Calu3 (cell line): ENCODE results near the gene CDK6. TPM values are rescaled to one million over a fixed set of nuclear protein-coding genes. Genes with fewer than 3 reads are reported as not detected.
"Not testable (repeated sequence)": the region's sequence is repeated elsewhere in the genome, so short reads cannot be mapped to it uniquely, and the experiment has no call there.

Source experiments
- BruUV-seq: library from RNA; stranded (reverse); fragments of 400-500 nt; replicated peaks from 2 replicates; lab custom pipeline; 2021; lab: Mats Ljungman, UMichigan
- CTCF ChIA-PET: fragments of 300-600 bp; sonication (Branson Sonifier 250); formaldehyde crosslinking; loops from one replicate; lab custom pipeline; 2022; ENCODE audit warnings: antibody characterized with exemption; lab: Charles Lee
- DNase-seq: peaks from one replicate; pipeline ENCODE4 v3.0.0; 2022
- H3K27ac Mint-ChIP-seq: one replicate; pipeline ENCODE4 v1.8.0; 2022; ENCODE audit warnings: mixed read lengths; ENCODE audit not compliant: unreplicated experiment
- H3K27me3 Mint-ChIP-seq: one replicate; pipeline ENCODE4 v1.8.0; 2022; ENCODE audit warnings: mixed read lengths; ENCODE audit not compliant: unreplicated experiment
- H3K36me3 Mint-ChIP-seq: one replicate; pipeline ENCODE4 v1.8.0; 2022; ENCODE audit warnings: mild to moderate bottlenecking, moderate library complexity, mixed read lengths; ENCODE audit not compliant: insufficient read depth, unreplicated experiment
- H3K4me1 Mint-ChIP-seq: one replicate; pipeline ENCODE4 v1.8.0; 2022; ENCODE audit warnings: mild to moderate bottlenecking, low read depth, mixed read lengths; ENCODE audit not compliant: unreplicated experiment
- H3K4me3 Mint-ChIP-seq: one replicate; pipeline ENCODE4 v1.8.0; 2022; ENCODE audit warnings: mild to moderate bottlenecking, low read depth, moderate library complexity, mixed read lengths; ENCODE audit not compliant: unreplicated experiment
- H3K9me3 Mint-ChIP-seq: one replicate; pipeline ENCODE4 v1.8.0; 2022; ENCODE audit warnings: low read depth, mixed read lengths; ENCODE audit not compliant: unreplicated experiment
- intact Hi-C: fragments of 100-400 bp; cut with micrococcal nuclease; formaldehyde crosslinking; loops from one replicate; pipeline ENCODE4 v1.10.0; 2022; ENCODE audit not compliant: unreplicated experiment
- total RNA-seq: library from RNA; stranded (reverse); gene quantifications from 2 replicates; pipeline ENCODE4 v1.2.3, GENCODE V29; 2022
- TF ChIP-seq, protein P1 (sequence below): fragments of 200-600 bp; IDR thresholded peaks from one replicate; pipeline ENCODE4 v1.8.0; 2022; ENCODE audit warnings: antibody characterized with exemption; ENCODE audit not compliant: unreplicated experiment

Gene CDK6
- total RNA-seq, 1 experiment from 2014 or later: 87.9 TPM

DNA sequence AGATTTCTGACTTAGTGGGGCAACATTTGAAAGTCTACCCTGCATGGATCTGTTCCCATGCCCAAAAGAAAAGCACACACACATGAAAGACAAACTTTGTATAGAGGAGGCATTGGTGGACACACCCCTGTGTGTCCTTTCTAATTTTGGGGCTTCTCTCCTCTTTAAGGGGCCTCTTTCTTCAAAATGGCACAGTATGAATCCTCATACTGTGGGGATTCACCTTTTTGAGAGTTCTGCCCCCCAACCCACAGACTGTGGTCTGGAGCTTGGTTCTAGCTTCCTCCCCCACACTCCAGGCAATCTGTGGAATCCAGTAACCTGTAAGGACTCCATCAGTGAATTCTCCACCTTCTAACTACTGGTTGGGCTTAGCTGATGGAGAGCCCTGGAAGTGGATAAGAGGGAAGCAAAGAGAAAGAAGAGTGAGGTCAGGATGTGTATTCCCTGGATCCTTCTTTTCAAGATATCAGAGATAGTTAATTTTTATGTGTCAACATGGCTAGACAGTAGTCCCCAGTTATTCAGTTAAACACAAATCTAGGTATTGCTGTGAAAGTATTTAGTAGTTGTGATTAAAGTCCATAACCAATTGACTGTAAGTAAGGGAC lies 32.4 kb upstream of the CDK6 start:
- TF ChIP-seq, protein P1, sequence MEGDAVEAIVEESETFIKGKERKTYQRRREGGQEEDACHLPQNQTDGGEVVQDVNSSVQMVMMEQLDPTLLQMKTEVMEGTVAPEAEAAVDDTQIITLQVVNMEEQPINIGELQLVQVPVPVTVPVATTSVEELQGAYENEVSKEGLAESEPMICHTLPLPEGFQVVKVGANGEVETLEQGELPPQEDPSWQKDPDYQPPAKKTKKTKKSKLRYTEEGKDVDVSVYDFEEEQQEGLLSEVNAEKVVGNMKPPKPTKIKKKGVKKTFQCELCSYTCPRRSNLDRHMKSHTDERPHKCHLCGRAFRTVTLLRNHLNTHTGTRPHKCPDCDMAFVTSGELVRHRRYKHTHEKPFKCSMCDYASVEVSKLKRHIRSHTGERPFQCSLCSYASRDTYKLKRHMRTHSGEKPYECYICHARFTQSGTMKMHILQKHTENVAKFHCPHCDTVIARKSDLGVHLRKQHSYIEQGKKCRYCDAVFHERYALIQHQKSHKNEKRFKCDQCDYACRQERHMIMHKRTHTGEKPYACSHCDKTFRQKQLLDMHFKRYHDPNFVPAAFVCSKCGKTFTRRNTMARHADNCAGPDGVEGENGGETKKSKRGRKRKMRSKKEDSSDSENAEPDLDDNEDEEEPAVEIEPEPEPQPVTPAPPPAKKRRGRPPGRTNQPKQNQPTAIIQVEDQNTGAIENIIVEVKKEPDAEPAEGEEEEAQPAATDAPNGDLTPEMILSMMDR: no peak
- DNase-seq: no peak
- no peaks in the 10 kb centered on the region for H3K4me1 Mint-ChIP-seq
- intact Hi-C loops: no loop called here
- no peaks in the 10 kb centered on the region for H3K27me3 Mint-ChIP-seq
- CTCF ChIA-PET: no interaction called here
- no peak overlapping the region for H3K4me3 Mint-ChIP-seq
- no TSS peak for BruUV-seq
- H3K36me3 Mint-ChIP-seq: no peaks in the 10 kb centered on the region
- peaks cover 10% of the 10 kb centered on the region for H3K9me3 Mint-ChIP-seq
- no peak overlapping the region for H3K27ac Mint-ChIP-seq

DNA sequence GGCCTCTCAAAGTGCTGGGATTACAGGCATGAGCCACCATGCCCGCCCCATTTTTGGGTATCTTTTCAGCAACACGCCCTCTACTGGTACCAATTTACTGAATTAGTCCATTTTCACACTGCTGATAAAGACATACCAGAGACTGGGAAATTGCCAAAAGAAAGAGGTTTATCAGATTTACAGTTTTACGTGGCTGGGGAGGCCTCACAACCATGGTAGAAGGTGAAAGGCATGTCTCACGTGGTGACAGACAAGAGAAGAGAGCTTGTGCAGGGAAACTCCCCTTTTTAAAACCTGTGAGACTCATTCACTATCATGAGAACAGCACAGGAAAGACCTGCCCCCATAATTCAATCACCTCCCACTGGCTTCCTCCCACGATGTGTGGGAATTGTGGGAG lies 27.8 kb upstream of the CDK6 start:
- H3K36me3 Mint-ChIP-seq, intact Hi-C loops, BruUV-seq, H3K27me3 Mint-ChIP-seq, CTCF ChIA-PET, H3K4me3 Mint-ChIP-seq, H3K27ac Mint-ChIP-seq, DNase-seq, H3K4me1 Mint-ChIP-seq, H3K9me3 Mint-ChIP-seq: not testable (repeated sequence)

DNA sequence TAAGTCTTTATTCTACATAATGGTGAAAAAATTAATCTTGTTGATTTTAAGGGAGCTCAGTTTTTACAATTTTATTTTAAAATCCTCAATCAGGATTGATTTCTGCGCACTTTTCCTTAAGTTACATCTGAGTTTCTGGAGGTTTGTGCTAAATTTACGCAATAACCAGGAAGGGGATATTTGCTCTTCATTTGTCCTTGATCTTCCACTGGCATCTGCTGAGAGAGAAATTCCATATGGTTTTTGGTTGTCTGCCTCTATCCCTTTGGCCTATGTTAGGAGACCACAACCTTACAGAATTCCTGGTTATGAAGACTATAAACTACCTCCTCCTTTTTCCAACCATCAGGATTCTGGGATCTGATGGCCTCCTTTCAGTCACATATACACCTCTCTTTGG lies 20.1 kb upstream of the CDK6 start:
- Mint-ChIP-seq H3K27me3 (no peaks in the 10 kb centered on the region), H3K4me3 (no peak overlapping the region), H3K36me3 (no peaks in the 10 kb centered on the region), H3K4me1 (no peaks in the 10 kb centered on the region), H3K27ac (no peak overlapping the region), H3K9me3 (no peaks in the 10 kb centered on the region)
- DNase-seq: no peak
- intact Hi-C loops: loop anchor here (10.0 kb wide), 1 partner anchor 58 kb away; no protein-coding TSS in a partner anchor
- TF ChIP-seq, protein P1: no peak
- CTCF ChIA-PET: no interaction called here
- BruUV-seq: no TSS peak

DNA sequence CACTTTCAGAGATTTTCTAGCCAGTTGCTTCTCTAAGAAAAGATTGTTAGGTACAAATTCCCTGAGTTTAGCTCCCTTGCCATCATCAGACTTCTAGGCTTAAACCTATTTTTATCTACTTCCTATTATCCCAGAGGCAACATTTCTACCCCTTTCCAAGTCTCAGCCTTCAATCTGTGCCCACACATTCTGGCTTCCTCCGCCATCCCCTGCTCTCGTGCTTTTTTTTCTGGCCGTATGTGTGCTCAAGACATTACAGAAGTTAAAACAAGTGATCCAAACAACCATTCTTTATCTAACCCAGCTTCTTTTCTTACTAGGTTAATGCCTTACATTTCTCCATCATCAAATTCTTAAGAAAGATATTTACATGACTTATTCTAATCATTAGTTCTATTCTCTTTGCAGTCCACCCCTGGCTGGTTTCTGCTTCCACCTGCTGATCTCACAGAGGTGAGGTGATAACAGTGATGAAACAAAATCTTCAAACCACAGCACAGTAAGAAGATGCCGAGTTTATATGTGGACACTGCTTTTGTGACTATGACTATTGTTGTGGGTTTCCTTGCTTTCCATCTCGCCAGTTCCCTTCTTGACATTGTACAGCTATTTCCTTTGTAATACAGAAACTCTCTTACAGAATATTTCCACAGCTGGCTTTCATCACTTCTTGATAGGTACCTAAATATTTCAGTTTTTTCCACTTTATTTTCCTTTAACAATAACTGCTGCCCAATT lies 18.3 kb upstream of the CDK6 start:
- Mint-ChIP-seq H3K4me3 (no peak overlapping the region), H3K9me3 (no peaks in the 10 kb centered on the region), H3K27me3 (no peaks in the 10 kb centered on the region), H3K4me1 (no peaks in the 10 kb centered on the region), H3K36me3 (no peaks in the 10 kb centered on the region), H3K27ac (no peak overlapping the region)
- TF ChIP-seq, protein P1: no peak
- BruUV-seq: no TSS peak
- intact Hi-C loops: loop anchor here (10.0 kb wide), 1 partner anchor 60 kb away; no protein-coding TSS in a partner anchor
- DNase-seq: no peak
- CTCF ChIA-PET: no interaction called here

DNA sequence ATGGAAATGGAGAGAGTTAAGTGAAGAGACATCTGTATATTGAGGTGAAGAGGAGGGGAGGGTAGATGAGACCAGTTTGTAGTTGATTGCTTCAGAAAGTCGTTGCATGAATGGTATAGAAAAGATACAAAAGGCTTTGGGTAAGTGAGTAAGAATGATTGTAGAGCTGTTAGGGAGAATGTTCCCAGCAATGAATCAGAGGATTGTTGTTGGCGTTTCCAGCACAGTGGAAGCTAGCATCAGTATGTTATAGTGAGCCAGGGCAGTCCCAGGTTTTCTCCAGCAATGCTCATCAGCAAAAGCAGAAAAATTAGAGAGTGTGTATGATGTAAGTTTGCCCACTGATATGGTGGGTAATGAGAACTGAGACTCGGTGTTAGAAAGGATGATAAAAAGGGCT lies 15.4 kb upstream of the CDK6 start:
- no peak overlapping the region for H3K4me3 Mint-ChIP-seq
- no peaks in the 10 kb centered on the region for H3K4me1 Mint-ChIP-seq
- TF ChIP-seq, protein P1: no peak
- no peak for DNase-seq
- no peak overlapping the region for H3K27ac Mint-ChIP-seq
- BruUV-seq: no TSS peak
- no peaks in the 10 kb centered on the region for H3K9me3 Mint-ChIP-seq
- intact Hi-C loops: loop anchor here (10.0 kb wide), 1 partner anchor 63 kb away; no protein-coding TSS in a partner anchor
- H3K36me3 Mint-ChIP-seq: no peaks in the 10 kb centered on the region
- no peaks in the 10 kb centered on the region for H3K27me3 Mint-ChIP-seq
- CTCF ChIA-PET: no interaction called here
